GM19324 (cell line): Measurements from ENCODE around the gene DGCR6L.
"Not testable (repeated sequence)": the region's sequence is repeated elsewhere in the genome, so short reads cannot be mapped to it uniquely, and the experiment has no call there.

Source experiments
- ATAC-seq: cut with Tn5 transposase; IDR thresholded peaks from one replicate; pipeline ENCODE4 v1.9.1; 2021; ENCODE audit warnings: mild to moderate bottlenecking, moderate library complexity; ENCODE audit not compliant: unreplicated experiment, low FRiP score

DGCR6L gene

DNA sequence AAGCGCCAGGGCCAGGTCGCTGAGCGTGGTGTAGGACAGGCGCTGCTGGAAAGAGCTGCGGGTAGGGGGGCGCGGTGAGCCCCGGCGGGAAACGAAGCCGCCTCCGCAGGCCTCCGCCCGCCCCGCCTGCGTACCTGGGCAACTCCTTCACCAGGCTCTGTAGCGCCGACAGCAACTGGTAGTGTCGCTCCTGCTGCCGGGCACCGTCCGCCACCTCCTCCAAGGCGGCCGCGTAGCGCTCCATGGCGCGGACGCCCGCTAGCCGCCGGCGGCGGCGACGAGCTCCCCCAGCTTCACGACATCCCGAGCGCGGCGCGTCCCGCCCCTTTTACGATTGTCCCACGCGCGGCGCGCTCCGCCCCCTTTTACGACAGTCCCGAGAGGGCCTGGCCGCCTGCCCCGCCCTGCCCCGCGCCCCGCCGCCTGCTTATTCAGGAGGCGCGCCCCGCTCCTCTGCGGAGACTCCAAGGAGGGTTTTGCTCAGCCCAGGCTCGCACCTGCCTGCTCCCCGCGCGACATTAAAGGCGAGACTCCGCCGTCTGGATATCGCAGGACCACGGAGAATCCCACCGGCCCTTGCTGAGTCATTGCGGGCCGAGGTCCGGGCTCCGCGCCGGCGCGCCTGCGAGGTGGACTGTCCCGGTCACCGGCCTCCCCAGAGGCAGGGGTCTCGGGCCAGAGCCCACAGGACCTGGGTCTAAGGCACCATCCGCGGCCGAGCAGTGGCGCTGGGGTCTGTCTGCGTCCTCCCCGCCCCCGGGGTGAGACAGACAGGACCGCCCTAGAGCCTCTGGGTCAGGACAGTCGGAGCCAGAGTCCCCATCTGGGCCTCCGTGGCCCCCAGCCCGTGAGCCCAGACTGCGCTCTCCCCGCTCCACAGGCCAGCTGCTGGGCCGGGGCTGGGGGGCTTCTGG is at the start of gene DGCR6L:
DGCR6L (minus strand) TSS at position 316 of the 914 bp plus-strand sequence; CDS start at position 244, 72 bp downstream.
- peak; percentile 79 for ATAC-seq

DNA sequence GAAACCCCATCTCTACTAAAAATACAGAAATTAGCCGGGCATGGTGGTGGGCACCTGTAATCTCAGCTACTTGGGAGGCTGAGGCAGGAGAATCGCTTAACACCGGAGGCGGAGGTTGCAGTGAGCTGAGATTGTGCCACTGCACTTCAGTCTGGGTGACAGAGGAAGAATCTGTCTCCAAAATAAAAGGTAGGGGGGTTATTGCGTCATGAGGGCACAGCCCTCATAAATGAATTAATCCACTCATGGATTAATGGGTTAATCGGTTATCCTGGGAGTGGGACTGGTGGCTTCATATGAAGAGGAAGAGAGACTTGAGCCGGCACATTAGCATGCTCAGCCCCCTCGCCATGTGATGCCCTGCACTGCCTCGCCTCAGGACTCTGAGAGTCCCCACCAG is 49.0 kb upstream of the DGCR6L start:
- not testable (repeated sequence) for ATAC-seq

DNA sequence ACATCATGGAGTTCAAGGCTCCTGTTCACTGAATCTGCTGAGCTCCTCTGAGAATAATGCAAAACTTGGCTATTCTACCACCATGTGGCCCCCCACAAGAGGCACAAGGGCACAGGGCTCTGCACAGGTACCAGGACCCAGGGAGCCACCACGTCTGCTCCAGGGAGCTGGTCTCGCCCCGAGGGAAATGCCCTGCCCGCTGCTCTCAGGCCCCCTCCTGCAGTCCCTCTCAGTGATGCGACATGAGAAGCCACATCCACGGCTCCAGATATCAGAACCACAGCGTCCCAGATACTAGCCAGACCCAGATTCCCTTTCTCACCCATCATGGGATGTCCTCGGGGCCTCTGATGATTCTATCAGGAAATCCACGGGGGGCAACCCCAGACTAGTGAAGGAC is 47.0 kb upstream of the DGCR6L start:
- ATAC-seq: not testable (repeated sequence)

DNA sequence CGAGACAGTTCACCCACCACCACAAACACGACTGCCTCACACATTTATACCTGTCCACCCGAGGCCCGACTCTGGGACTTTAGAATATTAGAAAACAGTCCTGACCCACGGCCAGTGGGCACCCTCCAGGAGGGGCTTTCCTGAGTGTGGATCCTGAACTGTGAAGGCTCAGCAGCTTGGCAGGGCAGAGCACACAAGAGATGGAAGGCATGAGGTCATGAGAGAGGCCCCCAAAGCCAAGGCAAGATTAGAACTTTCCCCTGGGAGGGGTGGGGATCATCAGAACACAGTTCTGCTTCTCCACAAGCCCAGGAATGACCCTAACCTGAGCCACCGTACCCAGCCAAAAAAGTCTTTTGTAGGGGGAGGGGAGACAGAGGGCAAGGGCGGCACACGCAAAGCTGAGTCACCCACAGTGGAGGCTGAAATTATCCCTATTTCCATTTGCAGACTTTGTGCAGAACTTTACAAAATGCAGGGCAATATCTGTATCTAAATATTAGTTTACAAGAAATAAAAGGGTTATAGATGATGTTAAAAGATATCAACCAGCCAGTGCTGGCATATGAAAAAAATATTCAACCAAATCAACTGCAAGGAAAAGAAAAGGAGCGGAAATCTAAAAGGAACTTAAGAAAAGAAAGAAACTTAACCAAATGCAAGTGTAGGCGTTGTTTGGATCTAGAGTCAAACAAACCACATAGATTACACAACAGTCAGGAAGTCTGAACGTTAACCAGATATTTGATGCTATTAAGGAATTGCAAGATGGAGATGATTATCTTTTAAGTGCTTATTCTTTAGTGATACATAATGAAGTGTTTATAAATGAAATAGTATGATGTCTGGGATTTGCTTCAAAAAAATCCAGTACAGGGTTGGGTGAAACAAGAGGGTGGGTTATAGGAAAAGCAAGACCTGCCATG is 44.7 kb upstream of the DGCR6L start:
- ATAC-seq: not testable (repeated sequence)

DNA sequence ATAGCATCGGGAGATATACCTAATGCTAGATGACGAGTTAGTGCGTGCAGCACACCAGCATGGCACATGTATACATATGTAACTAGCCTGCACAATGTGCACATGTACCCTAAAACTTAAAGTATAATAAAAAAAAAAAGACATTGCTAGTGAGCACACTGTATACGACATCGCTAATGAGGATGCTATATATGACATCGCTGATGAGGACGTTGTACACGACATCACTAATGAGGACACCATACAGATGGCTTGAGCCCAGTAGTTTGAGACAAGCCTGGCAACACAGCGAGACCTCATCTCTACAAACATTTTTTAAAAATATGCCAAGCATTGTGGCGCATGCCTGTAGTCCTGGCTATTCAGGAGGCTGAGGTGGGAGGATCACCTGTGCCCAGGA is 42.5 kb upstream of the DGCR6L start:
- not testable (repeated sequence) for ATAC-seq

DNA sequence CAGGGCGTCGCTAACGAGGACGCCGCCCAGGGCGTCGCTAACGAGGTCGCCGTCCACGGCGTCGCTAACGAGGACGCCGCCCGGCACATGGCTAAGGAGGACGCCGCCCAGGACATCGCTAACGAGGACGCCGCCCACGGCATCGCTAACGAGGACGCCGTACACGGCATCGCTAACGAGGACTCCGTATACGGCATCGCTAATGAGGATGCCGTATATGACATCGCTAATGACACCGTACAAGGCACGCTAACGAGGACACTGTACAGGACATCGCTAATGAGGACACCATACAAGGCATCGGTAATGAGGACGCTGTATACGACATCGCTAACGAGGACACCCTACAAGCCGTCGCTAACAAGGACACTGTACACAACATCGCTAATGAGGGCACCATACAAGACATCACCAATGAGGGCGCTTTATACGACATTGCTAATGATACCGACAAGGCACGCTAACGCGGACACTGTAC is 41.9 kb upstream of the DGCR6L start:
- not testable (repeated sequence) for ATAC-seq

DNA sequence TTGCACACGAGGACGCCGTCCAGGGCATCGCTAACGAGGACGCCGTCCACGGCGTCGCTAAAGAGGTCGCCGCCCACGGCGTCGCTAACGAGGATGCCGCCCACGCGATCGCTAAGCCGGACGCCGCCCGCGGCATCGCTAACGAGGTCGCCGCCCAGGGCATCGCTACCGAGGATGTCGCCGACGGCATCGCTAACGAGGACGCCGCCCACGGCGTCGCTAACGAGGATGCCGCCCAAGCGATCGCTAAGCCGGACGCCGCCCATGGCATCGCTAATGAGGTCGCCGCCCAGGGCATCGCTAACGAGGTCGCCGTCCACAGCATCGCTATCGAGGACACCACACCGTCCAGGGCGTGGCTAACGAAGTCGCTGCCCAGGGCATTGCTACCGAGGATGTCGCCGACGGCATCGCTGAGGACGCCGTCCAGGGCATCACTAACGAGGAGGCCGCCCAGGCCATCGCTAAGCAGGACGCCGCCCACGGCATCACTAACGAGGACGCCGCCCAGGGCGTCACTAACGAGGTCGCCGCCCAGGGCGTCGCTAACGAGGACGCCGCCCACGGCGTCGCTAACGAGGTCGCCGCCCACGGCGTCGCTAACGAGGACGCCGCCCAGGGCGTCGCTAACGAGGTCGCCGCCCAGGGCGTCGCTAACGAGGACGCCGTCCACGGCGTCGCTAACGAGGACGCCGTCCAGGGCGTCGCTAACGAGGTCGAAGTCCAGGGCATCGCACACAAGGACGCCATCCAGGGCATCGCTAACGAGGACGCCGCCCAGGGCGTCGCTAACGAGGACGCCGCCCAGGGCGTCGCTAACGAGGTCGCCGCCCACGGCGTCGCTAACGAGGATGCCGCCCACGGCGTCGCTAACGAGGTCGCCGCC is 41.2 kb upstream of the DGCR6L start:
- ATAC-seq: not testable (repeated sequence)

DNA sequence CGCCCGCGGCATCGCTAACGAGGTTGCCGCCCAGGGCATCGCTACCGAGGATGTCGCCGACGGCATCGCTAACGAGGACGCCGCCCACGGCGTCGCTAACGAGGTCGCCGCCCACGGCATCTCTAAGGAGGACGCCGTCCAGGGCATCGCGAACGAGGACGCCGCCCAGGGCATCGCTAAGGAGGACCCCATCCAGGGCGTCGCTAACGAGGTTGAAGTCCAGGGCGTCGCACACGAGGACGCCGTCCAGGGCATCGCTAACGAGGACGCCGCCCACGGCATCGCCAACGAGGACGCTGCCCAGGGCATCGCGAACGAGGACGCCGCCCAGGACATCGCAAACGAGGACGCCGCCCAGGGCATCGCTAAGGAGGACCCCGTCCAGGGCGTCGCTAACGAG is 40.4 kb upstream of the DGCR6L start:
- ATAC-seq: not testable (repeated sequence)

DNA sequence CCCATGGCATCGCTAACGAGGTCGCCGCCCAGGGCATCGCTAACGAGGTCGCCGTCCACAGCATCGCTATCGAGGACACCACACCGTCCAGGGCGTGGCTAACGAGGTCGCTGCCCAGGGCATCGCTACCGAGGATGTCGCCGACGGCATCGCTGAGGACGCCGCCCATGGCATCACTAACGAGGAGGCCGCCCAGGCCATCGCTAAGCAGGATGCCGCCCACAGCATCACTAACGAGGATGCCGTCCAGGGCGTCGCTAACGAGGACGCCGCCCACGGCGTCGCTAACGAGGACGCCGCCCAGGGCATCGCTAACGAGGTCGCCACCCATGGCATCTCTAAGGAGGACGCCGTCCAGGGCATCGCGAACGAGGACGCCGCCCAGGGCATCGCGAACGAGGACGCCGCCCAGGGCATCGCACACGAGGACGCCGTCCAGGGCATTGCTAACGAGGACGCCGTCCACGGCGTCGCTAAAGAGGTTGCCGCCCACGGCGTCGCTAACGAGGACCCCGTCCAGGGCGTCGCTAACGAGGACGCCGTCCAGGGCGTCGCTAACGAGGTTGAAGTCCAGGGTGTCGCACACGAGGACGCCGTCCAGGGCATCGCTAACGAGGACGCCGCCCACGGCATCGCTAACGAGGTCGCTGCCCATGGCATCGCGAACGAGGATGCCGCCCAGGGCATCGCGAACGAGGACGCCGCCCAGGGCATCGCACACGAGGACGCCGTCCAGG is 38.8 kb upstream of the DGCR6L start:
- ATAC-seq: not testable (repeated sequence)

DNA sequence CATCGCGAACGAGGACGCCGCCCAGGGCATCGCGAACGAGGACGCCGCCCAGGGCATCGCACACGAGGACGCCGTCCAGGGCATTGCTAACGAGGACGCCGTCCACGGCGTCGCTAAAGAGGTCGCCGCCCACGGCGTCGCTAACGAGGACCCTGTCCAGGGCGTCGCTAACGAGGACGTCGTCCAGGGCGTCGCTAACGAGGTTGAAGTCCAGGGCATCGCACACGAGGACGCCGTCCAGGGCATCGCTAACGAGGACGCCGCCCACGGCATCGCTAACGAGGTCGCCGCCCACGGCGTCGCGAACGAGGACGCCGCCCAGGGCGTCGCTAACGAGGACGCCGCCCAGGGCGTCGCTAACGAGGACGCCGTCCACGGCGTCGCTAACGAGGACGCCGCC is 38.1 kb upstream of the DGCR6L start:
- ATAC-seq: not testable (repeated sequence)

DNA sequence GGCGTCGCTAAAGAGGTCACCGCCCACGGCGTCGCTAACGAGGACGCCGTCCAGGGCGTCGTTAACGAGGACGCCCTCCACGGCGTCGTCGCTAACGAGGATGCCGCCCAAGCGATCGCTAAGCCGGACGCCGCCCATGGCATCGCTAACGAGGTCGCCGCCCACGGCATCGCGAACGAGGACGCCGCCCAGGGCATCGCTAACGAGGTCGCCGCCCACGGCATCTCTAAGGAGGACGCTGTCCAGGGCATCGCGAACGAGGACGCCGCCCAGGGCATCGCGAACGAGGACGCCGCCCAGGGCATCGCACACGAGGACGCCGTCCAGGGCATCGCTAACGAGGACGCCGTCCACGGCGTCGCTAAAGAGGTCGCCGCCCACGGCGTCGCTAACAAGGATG is 37.0 kb upstream of the DGCR6L start:
- not testable (repeated sequence) for ATAC-seq

DNA sequence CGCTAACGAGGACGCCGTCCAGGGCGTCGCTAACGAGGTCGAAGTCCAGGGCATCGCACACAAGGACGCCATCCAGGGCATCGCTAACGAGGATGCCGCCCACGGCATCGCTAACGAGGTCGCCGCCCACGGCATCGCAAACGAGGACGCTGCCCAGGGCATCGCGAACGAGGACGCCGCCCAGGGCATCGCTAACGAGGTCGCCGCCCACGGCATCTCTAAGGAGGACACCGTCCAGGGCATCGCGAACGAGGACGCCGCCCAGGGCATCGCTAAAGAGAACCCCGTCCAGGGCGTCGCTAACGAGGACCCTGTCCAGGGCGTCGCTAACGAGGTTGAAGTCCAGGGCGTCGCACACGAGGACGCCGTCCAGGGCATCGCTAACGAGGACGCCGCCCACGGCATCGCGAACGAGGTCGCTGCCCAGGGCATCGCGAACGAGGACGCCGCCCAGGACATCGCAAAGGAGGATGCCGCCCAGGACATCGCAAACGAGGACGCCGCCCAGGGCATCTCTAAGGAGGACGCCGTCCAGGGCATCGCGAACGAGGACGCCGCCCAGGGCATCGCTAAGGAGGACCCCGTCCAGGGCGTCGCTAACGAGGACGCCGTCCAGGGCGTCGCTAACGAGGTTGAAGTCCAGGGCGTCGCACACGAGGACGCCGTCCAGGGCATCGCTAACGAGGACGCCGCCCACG is 36.2 kb upstream of the DGCR6L start:
- ATAC-seq: not testable (repeated sequence)

DNA sequence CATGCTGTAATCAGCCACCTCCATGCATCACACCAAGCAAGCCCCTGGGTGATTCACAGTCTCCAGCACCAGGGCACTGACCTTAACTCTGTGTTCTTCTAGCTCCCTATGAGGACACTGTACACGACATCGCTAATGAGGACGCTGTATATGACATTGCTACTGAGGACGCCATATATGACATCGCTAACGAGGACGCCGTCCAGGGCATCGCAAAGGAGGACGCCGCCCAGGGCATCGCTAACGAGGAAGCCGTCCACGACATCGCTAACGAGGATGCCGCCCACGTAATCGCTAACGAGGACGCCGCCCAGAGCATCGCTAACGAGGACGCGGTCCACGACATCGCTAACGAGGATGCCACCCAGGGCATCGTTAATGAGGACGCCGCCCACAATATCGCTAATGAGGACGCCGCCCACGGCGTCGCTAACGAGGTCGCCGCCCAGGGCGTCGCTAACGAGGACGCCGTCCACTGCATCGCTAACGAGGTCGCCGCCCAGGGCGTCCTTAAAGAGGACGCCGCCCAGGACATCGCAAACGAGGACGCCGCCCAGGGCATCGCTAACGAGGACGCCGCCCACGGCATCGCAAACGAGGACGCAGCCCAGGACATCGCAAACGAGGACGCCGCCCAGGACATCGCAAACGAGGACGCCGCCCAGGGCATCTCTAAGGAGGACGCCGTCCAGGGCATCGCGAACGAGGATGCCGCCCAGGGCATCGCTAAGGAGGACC is 34.5 kb upstream of the DGCR6L start:
- no peak for ATAC-seq

DNA sequence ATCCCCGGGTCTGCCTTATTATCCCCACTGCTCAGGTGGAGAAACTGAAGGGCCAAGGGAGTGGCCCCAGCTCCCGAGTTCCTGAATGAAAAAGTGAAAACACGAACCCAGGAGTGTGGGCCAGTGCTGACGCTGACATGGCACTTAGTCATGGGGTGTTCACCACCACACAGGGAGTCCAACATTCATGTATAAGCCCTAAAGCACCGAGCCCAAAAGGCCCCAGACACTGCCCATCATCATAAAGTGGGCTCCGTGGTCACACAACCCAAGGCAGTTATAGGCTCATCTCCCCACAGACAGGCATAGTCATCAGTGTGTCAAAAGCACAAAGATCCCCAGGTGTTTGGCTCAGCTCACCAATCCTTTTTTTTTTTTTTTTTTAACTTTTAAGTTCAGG is 32.7 kb upstream of the DGCR6L start:
- not testable (repeated sequence) for ATAC-seq

DNA sequence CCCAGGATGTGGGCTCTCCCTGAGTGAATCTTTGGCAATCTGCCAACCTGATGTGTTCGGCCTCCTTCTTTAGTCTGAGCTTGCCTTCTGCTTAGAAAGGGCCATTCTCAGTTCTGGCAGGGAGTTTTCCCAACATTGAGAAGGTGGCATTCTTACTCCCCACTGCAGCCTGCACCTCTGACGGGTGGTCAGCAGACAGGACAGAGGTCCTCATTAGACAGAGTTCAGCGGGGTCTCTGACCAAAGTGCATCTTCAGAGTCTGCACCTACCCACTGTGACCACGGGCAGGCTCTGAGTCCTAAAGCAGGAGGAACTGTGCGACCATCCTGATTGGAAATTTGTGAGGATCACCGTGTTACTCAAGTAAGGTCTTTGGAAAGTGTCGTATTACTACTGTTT is 26.7 kb upstream of the DGCR6L start:
- ATAC-seq: not testable (repeated sequence)

DNA sequence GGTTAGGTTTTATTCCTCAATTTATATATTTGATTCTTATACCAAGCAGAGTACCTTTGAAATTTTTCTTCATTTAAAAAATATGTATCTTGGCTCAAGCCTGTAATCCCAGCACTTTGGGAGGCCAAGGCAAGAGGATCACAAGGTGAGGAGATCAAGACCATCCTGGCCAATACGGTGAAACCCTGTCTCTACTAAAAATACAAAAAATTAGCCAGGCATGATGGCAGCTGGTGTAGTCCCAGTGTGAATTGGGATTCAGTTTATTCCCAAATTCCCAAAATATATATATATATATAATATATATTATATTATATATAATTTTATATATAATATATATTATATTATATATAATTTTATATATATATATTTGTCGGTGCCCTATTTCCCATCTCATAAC is 18.4 kb upstream of the DGCR6L start:
- not testable (repeated sequence) for ATAC-seq

DNA sequence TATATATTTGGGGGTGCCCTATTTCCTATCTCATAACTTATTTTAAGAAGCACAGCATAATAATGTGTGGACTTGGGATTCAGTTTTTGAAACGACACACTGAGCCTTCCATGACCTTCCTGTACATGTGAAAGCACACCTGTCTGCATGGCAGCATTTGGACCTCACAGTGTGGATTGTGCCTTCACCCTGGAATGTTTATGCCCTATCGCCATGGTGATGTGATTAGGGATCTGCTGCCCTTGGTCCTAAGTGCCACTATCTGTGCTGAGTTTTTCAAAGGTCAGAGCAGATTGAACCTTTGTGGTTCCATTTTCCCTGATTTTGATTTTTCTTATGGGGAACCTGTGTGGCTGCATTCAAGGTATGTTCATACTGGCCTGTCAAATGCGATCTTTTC is 17.9 kb upstream of the DGCR6L start:
- ATAC-seq: not testable (repeated sequence)

DNA sequence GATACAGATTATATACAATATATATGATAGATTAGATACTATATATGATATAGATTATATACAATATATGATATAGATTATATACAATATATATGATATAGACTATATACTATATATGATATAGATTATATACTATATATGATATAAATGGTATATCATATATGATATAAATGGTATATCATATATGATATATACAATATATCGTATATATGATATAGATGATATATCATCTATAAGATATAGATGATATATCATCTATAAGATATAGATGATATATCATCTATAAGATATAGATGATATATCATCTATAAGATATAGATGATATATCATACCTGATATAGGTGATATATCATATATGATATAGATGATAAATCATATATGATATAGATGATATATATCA is 16.7 kb upstream of the DGCR6L start:
- ATAC-seq: not testable (repeated sequence)
